ENCODE data around the gene MED16.
"Not testable (repeated sequence)": the region's sequence is repeated elsewhere in the genome, so short reads cannot be mapped to it uniquely, and the experiment has no call there.

Gene MED16

DNA sequence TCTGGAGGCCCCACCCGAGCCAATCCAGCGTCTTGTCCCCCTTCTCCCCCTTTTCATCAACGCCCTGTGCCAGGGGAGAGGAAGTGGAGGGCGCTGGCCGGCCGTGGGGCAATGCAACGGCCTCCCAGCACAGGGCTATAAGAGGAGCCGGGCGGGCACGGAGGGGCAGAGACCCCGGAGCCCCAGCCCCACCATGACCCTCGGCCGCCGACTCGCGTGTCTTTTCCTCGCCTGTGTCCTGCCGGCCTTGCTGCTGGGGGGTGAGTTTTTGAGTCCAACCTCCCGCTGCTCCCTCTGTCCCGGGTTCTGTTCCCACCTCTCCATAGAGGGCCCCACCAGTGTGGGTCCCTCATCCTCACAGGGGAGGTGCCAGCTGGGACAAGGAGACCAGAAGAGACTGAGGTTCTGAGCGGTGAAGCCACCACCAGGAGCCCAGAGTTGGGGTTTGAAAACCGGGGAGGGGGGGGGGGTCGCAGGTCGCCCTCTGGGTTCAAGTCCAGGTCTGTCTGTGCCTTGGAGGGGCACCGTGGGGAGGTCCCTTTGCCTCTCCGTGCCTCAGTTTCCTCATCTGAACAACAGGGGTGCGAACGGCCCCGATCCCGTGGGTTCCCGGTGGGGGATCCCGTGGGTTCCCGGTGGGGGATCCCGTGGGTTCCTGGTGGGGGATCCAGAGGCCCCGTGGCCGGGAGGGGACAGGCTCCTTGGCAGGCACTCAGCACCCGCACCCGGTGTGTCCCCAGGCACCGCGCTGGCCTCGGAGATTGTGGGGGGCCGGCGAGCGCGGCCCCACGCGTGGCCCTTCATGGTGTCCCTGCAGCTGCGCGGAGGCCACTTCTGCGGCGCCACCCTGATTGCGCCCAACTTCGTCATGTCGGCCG is 40.6 kb downstream of the MED16 start, which contains the start of gene ELANE:
Gene ELANE (plus strand): TSS at position 168 of the 878 bp plus-strand sequence. CDS start 26 bp downstream, at position 194.
- no peak for DNase-seq

GRCh38 chr19:850979-851335 is 42.0 kb downstream of the MED16 start:
- DNase-seq = no peak

- peak; percentile 62 for DNase-seq
These were observed 42.6 kb downstream of the MED16 start for GRCh38 chr19:850221-850978.

DNA sequence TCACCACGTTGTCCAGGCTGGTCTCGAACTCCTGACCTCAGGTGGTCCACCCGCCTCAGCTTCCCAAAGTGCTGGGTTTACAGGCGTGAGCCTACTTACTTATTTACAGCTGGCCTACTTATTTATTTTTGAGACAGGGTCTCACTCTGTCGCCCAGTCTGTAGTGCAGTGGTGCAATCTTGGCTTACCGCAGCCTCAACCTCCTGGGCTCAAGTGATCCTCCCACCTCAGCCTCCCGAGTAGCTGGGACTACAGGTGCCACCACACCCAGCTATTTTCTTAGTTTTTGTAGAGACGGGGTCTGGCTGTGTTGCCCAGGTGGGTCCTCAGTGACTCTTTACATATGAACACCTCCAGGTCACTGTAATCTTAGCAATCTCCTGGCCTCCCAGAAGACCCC is 43.8 kb downstream of the MED16 start:
- not testable (repeated sequence) for DNase-seq

- no peak for DNase-seq
These were observed 44.5 kb downstream of the MED16 start for GRCh38 chr19:848386-848921.

- DNase-seq = no peak
These were observed 47.1 kb downstream of the MED16 start for GRCh38 chr19:845707-846521.

DNA sequence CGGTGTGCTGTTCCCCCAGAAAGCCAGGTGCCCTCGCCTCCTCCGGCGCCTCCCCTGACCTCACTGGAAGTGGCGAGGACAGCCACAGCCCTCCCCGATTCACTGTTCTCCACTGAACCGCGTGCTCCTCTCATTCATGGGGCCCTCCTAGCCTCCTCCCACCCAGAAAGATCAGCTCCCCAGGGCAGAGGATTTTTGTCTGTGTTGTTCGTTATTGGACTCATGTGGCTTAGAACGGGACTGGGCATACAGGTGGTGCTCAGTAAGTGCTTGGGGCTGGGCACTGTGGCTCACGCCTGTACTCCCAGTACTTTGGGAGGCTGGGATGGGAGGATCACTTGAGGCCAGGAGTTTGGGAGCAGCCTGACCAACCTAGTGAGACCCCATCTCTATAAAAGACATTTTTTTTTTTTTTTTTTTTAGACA is 48.4 kb downstream of the MED16 start:
- DNase-seq = no peak

- no peak for DNase-seq
These were observed 49.0 kb downstream of the MED16 start for GRCh38 chr19:843836-844545.

DNA sequence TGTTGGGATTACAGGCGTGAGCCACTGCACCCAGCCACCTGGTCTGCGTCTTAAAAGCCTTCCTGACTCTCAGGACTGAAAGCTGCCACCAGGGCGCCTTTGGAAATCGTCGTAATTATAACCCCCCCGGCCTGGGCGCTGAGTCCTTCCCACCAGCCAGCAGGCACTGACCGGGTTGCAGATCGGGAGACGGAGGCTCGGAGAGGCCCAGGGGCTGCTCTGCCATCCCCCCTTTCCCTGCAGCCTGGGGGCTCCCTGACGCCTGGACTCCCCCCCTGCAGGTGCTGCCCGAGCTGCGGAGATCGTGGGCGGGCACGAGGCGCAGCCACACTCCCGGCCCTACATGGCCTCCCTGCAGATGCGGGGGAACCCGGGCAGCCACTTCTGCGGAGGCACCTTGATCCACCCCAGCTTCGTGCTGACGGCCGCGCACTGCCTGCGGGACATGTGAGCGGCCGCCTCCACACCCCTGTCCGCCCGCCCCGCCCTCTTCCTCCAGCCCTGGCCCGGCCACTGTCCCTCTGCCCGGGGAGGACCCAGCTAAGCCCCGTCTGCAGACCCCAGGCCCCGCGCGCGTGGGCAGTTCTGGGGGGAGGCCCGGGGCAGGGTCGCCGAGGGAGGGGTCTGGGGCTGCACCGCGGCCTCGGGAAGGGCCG is 49.7 kb downstream of the MED16 start:
- no peak for DNase-seq

- DNase-seq = not testable (repeated sequence)
These were observed 50.2 kb downstream of the MED16 start for GRCh38 chr19:842802-843179.

DNA sequence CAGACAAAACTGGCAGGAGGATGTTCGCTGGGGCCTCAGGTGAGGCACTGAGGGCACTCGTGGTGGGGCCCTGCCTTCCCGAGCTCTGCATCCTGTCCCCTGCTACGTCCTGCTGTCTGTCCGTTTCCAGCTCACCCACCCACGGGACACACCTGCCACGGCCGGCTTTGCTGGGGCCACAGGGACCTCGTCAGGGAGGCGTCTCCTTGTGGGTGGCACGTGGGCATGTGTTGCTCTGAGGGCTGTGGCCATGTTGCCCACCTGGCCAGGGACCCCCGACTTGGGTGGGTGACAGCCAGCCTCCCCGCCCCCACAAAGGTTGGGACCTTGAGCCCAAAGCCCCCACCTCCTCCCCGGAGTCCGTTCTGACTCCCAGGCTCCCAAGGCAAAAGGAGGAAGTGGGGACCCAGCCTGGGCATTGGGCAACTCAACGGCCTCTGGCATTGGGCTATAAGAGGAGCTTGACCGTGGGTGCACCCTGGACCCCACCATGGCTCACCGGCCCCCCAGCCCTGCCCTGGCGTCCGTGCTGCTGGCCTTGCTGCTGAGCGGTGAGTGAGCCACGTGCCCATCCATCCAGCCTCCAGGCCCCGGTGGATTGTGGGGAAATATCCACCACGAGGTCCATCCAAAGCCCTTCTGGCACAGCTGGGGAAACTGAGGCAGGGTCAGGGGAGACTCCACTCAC is 52.3 kb downstream of the MED16 start, which contains the start of gene PRTN3:
Gene PRTN3 (plus strand): TSS at position 481 of the 688 bp plus-strand sequence. CDS start 10 bp downstream, at position 491.
- DNase-seq = no peak

- DNase-seq = no peak
These were observed 57.7 kb downstream of the MED16 start for GRCh38 chr19:835210-835810.

DNA sequence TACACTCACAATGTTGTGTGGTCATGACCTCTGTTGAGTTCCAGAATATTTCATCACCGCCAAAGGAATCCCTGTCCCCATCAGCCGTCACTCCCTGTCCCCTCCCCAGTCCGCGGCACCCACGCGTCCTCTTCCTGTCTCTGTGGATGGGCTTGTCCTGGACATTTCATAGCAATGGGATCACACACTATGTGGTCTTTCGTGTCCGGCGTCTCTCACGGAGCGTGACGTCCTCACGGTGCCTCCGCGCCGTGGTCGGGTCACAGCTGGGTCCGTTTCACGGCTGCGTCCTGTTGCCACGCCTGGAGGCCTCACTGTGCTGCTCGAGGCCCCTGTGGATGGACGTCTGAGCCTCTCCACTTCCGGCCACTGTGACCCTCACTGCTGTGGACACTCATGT is 58.8 kb downstream of the MED16 start:
- no peak for DNase-seq

GRCh38 chr19:831407-832369 is 61.3 kb downstream of the MED16 start:
- DNase-seq = no peak

- DNase-seq = no peak
These were observed 63.7 kb downstream of the MED16 start for GRCh38 chr19:829129-829758.

DNA sequence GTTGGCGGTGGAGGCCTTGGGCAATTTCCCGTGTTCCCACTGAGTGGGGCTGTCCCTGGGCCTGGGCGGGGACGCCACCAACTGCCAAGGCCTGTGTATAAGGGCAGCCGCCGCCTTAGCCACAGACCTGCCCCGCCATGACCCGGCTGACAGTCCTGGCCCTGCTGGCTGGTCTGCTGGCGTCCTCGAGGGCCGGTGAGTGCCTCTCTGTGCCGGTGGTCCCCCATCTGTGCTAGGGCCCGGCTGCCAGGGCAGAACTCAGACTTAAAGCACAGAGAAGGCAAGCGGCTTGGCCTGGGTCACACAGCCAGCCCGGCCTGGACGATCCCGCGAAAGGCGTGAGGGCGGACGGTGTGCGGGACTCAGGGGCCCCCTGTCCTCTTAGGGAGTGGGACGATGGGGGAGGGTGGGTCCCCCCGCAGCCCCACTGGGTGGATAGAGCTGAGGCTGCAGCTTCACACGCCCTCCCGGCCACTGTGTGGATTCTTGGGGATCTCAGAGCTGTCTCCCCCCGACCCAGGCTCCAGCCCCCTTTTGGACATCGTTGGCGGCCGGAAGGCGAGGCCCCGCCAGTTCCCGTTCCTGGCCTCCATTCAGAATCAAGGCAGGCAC is 65.2 kb downstream of the MED16 start, which contains the start of gene AZU1:
Gene AZU1 (plus strand): TSS at position 128 of the 612 bp plus-strand sequence. CDS start 10 bp downstream, at position 138.
- DNase-seq = no peak

- DNase-seq = no peak
These were observed 65.7 kb downstream of the MED16 start for GRCh38 chr19:827314-827709.
